IMR-90 (cell line): Measurements from ENCODE around the gene CIROP. TPM values are rescaled to one million over a fixed set of nuclear protein-coding genes. Genes with fewer than 3 reads are reported as not detected.

ENCODE experiments used
- ATAC-seq: fragments of 200-7000 bp; cut with Tn5 transposase; 2 replicates; pipeline ENCODE4 v1.9.1; 2020; ENCODE audit warnings: low read depth, mild to moderate bottlenecking, moderate library complexity
- BruUV-seq: library from RNA; stranded (reverse); fragments of 400-500 nt; replicated peaks from 2 replicates; lab custom pipeline; 2021; lab: Mats Ljungman, UMichigan
- CTCF ChIA-PET: fragments of 300-600 bp; formaldehyde crosslinking; extraction: SDS; loops from one replicate; lab custom pipeline; 2021; ENCODE audit warnings: antibody characterized with exemption; lab: Yijun Ruan, JAX
- POLR2A ChIA-PET: fragments of 300-600 bp; sonication (Branson Sonifier 250); formaldehyde crosslinking; loops from one replicate; lab custom pipeline; 2022; ENCODE audit warnings: antibody characterized with exemption; ENCODE audit not compliant: unreplicated experiment; lab: Charles Lee
- DNase-seq: peaks from one replicate; pipeline ENCODE4 v3.0.0; 2013
- H2AFZ ChIP-seq: replicated peaks from 2 replicates; pipeline ENCODE3; 2013; ENCODE audit warnings: low read length, mild to moderate bottlenecking; ENCODE audit not compliant: poor library complexity
- H2AK5ac ChIP-seq: 2 replicates; pipeline ENCODE4 v1.6.1; 2013; ENCODE audit warnings: low read depth, low read length, inconsistent platforms
- H2AK9ac ChIP-seq: replicated peaks from 2 replicates; pipeline ENCODE3; 2013; ENCODE audit warnings: mild to moderate bottlenecking, low read depth, low read length, moderate library complexity; ENCODE audit not compliant: poor library complexity
- H2BK120ac ChIP-seq: 2 replicates; pipeline ENCODE4 v1.6.1; 2013; ENCODE audit warnings: low read depth, low read length, inconsistent platforms
- H2BK15ac ChIP-seq: 3 replicates; pipeline ENCODE4 v1.6.1; 2013; ENCODE audit warnings: low read depth, low read length, inconsistent platforms
- H2BK20ac ChIP-seq: 2 replicates; pipeline ENCODE4 v1.6.1; 2013; ENCODE audit warnings: low read depth, mild to moderate bottlenecking, inconsistent platforms, low read length, moderate library complexity
- H2BK5ac ChIP-seq: 2 replicates; pipeline ENCODE4 v1.6.1; 2013; ENCODE audit warnings: mild to moderate bottlenecking, low read depth, low read length, inconsistent platforms; ENCODE audit not compliant: poor library complexity, severe bottlenecking
- H3K14ac ChIP-seq: replicated peaks from 2 replicates; pipeline ENCODE4 v1.6.1; 2013; ENCODE audit warnings: low read depth, low read length, inconsistent platforms
- H3K18ac ChIP-seq: 2 replicates; pipeline ENCODE4 v1.6.1; 2013; ENCODE audit warnings: low read depth, low read length, control low read depth
- H3K23ac ChIP-seq: 2 replicates; pipeline ENCODE4 v1.6.1; 2013; ENCODE audit warnings: low read depth, low read length, inconsistent platforms
- H3K27ac ChIP-seq: 2 replicates; pipeline ENCODE4 v1.5.1; 2013; ENCODE audit warnings: mild to moderate bottlenecking, control low read depth, low read length; ENCODE audit not compliant: insufficient read depth
- H3K27me3 ChIP-seq: 2 replicates; pipeline ENCODE4 v1.6.1; 2013; ENCODE audit warnings: low read length; ENCODE audit not compliant: control insufficient read depth, insufficient read depth
- H3K36me3 ChIP-seq: 2 replicates; pipeline ENCODE4 v1.6.1; 2013; ENCODE audit warnings: low read length, mixed read lengths; ENCODE audit not compliant: control insufficient read depth, insufficient read depth
- H3K4ac ChIP-seq: 2 replicates; pipeline ENCODE4 v1.6.1; 2013; ENCODE audit warnings: low read depth, low read length, inconsistent platforms
- H3K4me1 ChIP-seq: 2 replicates; pipeline ENCODE4 v1.6.1; 2013; ENCODE audit warnings: low read length, mixed read lengths; ENCODE audit not compliant: control insufficient read depth, insufficient read depth
- H3K4me2 ChIP-seq: 2 replicates; pipeline ENCODE4 v1.6.1; 2013; ENCODE audit warnings: low read depth, mild to moderate bottlenecking, control low read depth, low read length, moderate library complexity
- H3K4me3 ChIP-seq: 2 replicates; pipeline ENCODE4 v1.5.1; 2013; ENCODE audit warnings: low read depth, mild to moderate bottlenecking, control low read depth, low read length, moderate library complexity; ENCODE audit not compliant: insufficient read depth
- H3K56ac ChIP-seq: 2 replicates; pipeline ENCODE4 v1.6.1; 2013; ENCODE audit warnings: low read length, inconsistent platforms; ENCODE audit not compliant: insufficient read depth; ENCODE audit errors: extremely low read depth
- H3K79me1 ChIP-seq, 2 experiments: 2 replicates each; pipeline ENCODE4 v1.6.1; 2013; ENCODE audit warnings: low read length in 2 of 2, inconsistent platforms in 1 of 2, low read depth in 1 of 2
- H3K9ac ChIP-seq: 2 replicates; pipeline ENCODE4 v1.6.1; 2013; ENCODE audit warnings: low read depth, low read length, control low read depth
- H3K9me1 ChIP-seq: 2 replicates; pipeline ENCODE4 v1.6.1; 2013; ENCODE audit warnings: low read length, inconsistent platforms; ENCODE audit not compliant: insufficient read depth
- H3K9me3 ChIP-seq: 2 replicates; pipeline ENCODE4 v1.6.1; 2013; ENCODE audit warnings: low read length; ENCODE audit not compliant: control insufficient read depth, insufficient read depth
- H4K20me1 ChIP-seq: 2 replicates; pipeline ENCODE4 v1.6.1; 2013; ENCODE audit warnings: low read length, inconsistent platforms; ENCODE audit not compliant: insufficient read depth
- H4K5ac ChIP-seq: 2 replicates; pipeline ENCODE4 v1.6.1; 2013; ENCODE audit warnings: mild to moderate bottlenecking, low read depth, low read length, control low read depth
- H4K8ac ChIP-seq, 2 experiments: 2 replicates each; pipeline ENCODE4 v1.6.1; 2013; ENCODE audit warnings: low read depth in 2 of 2, low read length in 2 of 2, control low read depth in 1 of 2, inconsistent platforms in 1 of 2
- H4K91ac ChIP-seq: 2 replicates; pipeline ENCODE4 v1.6.1; 2013; ENCODE audit warnings: low read depth, low read length, inconsistent platforms; ENCODE audit not compliant: insufficient read depth
- BHLHE40 ChIP-seq: fragments of 150-350 bp; IDR thresholded peaks from 2 replicates; pipeline ENCODE4 v1.6.1; 2016; ENCODE audit warnings: mild to moderate bottlenecking, low read depth, low read length
- CEBPB ChIP-seq: IDR thresholded peaks from 2 replicates; pipeline ENCODE4 v1.6.1; 2012; ENCODE audit warnings: low read depth, low read length, improper control_type of control experiment
- CHD1 ChIP-seq: IDR thresholded peaks from 2 replicates; pipeline ENCODE4 v1.6.1; 2012; ENCODE audit warnings: low read depth, low read length, improper control_type of control experiment
- FOS ChIP-seq: fragments of 150-350 bp; IDR thresholded peaks from 2 replicates; pipeline ENCODE4 v1.6.1; 2016; ENCODE audit warnings: low read depth, low read length
- MAFK ChIP-seq: IDR thresholded peaks from 2 replicates; pipeline ENCODE4 v1.6.1; 2012; ENCODE audit warnings: low read depth, low read length, improper control_type of control experiment
- MAZ ChIP-seq: IDR thresholded peaks from 2 replicates; pipeline ENCODE4 v1.6.1; 2012; ENCODE audit warnings: low read depth, mild to moderate bottlenecking, low read length, improper control_type of control experiment, moderate library complexity, borderline replicate concordance
- MXI1 ChIP-seq: IDR thresholded peaks from 2 replicates; pipeline ENCODE4 v1.6.1; 2012; ENCODE audit warnings: low read depth, mild to moderate bottlenecking, low read length, moderate library complexity, borderline replicate concordance
- NFE2L2 ChIP-seq: fragments of 150-350 bp; IDR thresholded peaks from 2 replicates; pipeline ENCODE4 v1.6.1; 2016; ENCODE audit warnings: low read depth, mild to moderate bottlenecking, low read length
- POLR2A ChIP-seq: IDR thresholded peaks from 2 replicates; pipeline ENCODE4 v1.6.1; 2012; ENCODE audit warnings: mild to moderate bottlenecking, low read depth, low read length
- RAD21 ChIP-seq: IDR thresholded peaks from 2 replicates; pipeline ENCODE4 v1.6.1; 2012; ENCODE audit warnings: low read length, improper control_type of control experiment
- RCOR1 ChIP-seq: IDR thresholded peaks from 2 replicates; pipeline ENCODE4 v1.6.1; 2012; ENCODE audit warnings: mild to moderate bottlenecking, low read length, improper control_type of control experiment; ENCODE audit not compliant: insufficient replicate concordance
- RFX5 ChIP-seq: IDR thresholded peaks from 2 replicates; pipeline ENCODE4 v1.8.0; 2012; ENCODE audit warnings: low read depth, mild to moderate bottlenecking, low read length, moderate library complexity
- SMC3 ChIP-seq: fragments of 150-350 bp; IDR thresholded peaks from 2 replicates; pipeline ENCODE4 v1.6.1; 2016; ENCODE audit warnings: low read depth, mild to moderate bottlenecking, antibody characterized with exemption, low read length, moderate library complexity
- USF2 ChIP-seq: fragments of 150-350 bp; IDR thresholded peaks from 2 replicates; pipeline ENCODE4 v1.6.1; 2017; ENCODE audit warnings: mild to moderate bottlenecking, antibody characterized with exemption, low read length, low read depth
- WGBS, 2 experiments: methylation state at CpG; one replicate each; pipeline versions ENCODE4 v1.1.5 to v1.1.7; 2013; ENCODE audit warnings: missing lambda C conversion rate in 2 of 2; ENCODE audit not compliant: insufficient read length in 1 of 2; ENCODE audit errors: extremely low coverage in 2 of 2; 5-methylcytosine and 5-hydroxymethylcytosine counted together
- dilution Hi-C: fragments of 300-500 bp; cut with HindIII; formaldehyde crosslinking; loops from one replicate; pipeline ENCODE4 v1.14.3; 2018; ENCODE audit warnings: low sequenced_read_pairs; ENCODE audit not compliant: unreplicated experiment
- in situ Hi-C: fragments of 300-500 bp; cut with MboI; formaldehyde crosslinking; loops from 3 replicates; pipeline ENCODE4 v1.14.3; 2019; ENCODE audit warnings: low sequenced_read_pairs, inconsistent platforms, mixed read lengths
- intact Hi-C: fragments of 100-400 bp; cut with micrococcal nuclease; formaldehyde crosslinking; loops from 2 replicates; pipeline ENCODE4 v1.10.0; 2022
- polyA plus RNA-seq, 3 experiments: library from polyadenylated mRNA; depleted of rRNA; stranded (reverse); fragments of >200 nt; gene quantifications; 2 replicates each; pipeline ENCODE4 v1.2.3, GENCODE V29; 2012; ENCODE audit warnings: low replicate concordance in 1 of 3
- total RNA-seq: library from RNA; depleted of rRNA; stranded (reverse); fragments of >200 nt; gene quantifications from 2 replicates; pipeline ENCODE4 v1.2.3, GENCODE V29; 2012
- TF ChIP-seq, protein P1 (sequence below): fragments of 150-350 bp; IDR thresholded peaks from 2 replicates; pipeline ENCODE4 v1.6.1; 2016; ENCODE audit warnings: low read depth, mild to moderate bottlenecking, low read length, moderate library complexity, borderline replicate concordance
- TF ChIP-seq, protein P2 (sequence below): conservative IDR thresholded peaks from 2 replicates; pipeline ENCODE4 v1.5.1; 2012; ENCODE audit warnings: mild to moderate bottlenecking, low read depth, low read length, improper control_type of control experiment

Gene CIROP
- total and polyA plus RNA-seq, 2 of the 4 experiments (the other 2 are of a cell fraction), result 0.31 to 0.36 TPM

GRCh38 chr14:23130871-23131270 is 26.1 kb upstream of the CIROP start:
- TF ChIP-seq SMC3 (no peak), POLR2A (no peak), USF2 (no peak), RCOR1 (no peak), NFE2L2 (no peak), MAFK (no peak), RAD21 (no peak), CEBPB (no peak), BHLHE40 (no peak), CHD1 (no peak), MXI1 (no peak), FOS (no peak), RFX5 (no peak), MAZ (no peak)
- TF ChIP-seq, protein P1, sequence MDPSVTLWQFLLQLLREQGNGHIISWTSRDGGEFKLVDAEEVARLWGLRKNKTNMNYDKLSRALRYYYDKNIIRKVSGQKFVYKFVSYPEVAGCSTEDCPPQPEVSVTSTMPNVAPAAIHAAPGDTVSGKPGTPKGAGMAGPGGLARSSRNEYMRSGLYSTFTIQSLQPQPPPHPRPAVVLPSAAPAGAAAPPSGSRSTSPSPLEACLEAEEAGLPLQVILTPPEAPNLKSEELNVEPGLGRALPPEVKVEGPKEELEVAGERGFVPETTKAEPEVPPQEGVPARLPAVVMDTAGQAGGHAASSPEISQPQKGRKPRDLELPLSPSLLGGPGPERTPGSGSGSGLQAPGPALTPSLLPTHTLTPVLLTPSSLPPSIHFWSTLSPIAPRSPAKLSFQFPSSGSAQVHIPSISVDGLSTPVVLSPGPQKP, result no peak
- TF ChIP-seq, protein P2, sequence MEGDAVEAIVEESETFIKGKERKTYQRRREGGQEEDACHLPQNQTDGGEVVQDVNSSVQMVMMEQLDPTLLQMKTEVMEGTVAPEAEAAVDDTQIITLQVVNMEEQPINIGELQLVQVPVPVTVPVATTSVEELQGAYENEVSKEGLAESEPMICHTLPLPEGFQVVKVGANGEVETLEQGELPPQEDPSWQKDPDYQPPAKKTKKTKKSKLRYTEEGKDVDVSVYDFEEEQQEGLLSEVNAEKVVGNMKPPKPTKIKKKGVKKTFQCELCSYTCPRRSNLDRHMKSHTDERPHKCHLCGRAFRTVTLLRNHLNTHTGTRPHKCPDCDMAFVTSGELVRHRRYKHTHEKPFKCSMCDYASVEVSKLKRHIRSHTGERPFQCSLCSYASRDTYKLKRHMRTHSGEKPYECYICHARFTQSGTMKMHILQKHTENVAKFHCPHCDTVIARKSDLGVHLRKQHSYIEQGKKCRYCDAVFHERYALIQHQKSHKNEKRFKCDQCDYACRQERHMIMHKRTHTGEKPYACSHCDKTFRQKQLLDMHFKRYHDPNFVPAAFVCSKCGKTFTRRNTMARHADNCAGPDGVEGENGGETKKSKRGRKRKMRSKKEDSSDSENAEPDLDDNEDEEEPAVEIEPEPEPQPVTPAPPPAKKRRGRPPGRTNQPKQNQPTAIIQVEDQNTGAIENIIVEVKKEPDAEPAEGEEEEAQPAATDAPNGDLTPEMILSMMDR, result no peak
- Histone ChIP-seq H2BK20ac (no peak overlapping the region), H3K56ac (no peak overlapping the region), H2BK120ac (no peak overlapping the region), H3K9me3 (no peaks in the 10 kb centered on the region), H2AK5ac (no peak overlapping the region), H2BK15ac (no peak overlapping the region), H4K5ac (no peak overlapping the region), H3K27ac (no peak overlapping the region), H3K27me3 (peaks cover 30% of the 10 kb centered on the region), H4K20me1 (no peaks in the 10 kb centered on the region), H3K9me1 (no peaks in the 10 kb centered on the region), H3K4me1 (no peaks in the 10 kb centered on the region), H3K9ac (no peak overlapping the region), H3K18ac (no peak overlapping the region), H2BK5ac (no peak overlapping the region), H3K4me3 (no peak overlapping the region), H4K8ac (no peak overlapping the region), H3K36me3 (no peaks in the 10 kb centered on the region), H3K79me1 (no peaks in the 10 kb centered on the region), H4K91ac (no peak overlapping the region), H2AFZ (no peak overlapping the region), H3K4ac (no peak overlapping the region), H3K4me2 (no peak overlapping the region), H2AK9ac (no peak overlapping the region), H3K23ac (no peak overlapping the region), H3K14ac (no peak overlapping the region)
- ChIA-PET POLR2A (no interaction called here), CTCF (interaction anchor here (1.0 kb wide), 1 partner anchor 10 kb away, joined by 4 read pairs; no protein-coding TSS in a partner anchor)
- intact Hi-C loops (no loop called here), dilution Hi-C loops (no loop called here), in situ Hi-C loops (no loop called here)
- 80% methylated on average over 1 of the region's 3 CpGs; no CpG with 5 or more reads in 1 of the 2 experiments for WGBS, 2 experiments
- DNase-seq (no peak), ATAC-seq (no peak)
- BruUV-seq, result no TSS peak
